K562 (cell line): ENCODE results near the gene NFILZ. TPM values are rescaled to one million over a fixed set of nuclear protein-coding genes. Genes with fewer than 3 reads are reported as not detected.

Experiments used
- CBX3 ChIP-seq, 2 experiments: IDR thresholded peaks; 1 replicate in 1 of 2; 2 replicates in 1 of 2; pipeline ENCODE4 v1.6.1; 2012; ENCODE audit warnings: inconsistent platforms in 2 of 2, low read length in 2 of 2, borderline replicate concordance in 1 of 2, control low read depth in 1 of 2
- CCNT2 ChIP-seq: IDR thresholded peaks from 2 replicates; pipeline ENCODE4 v1.6.1; 2011; ENCODE audit warnings: borderline replicate concordance, low read depth, mild to moderate bottlenecking, moderate library complexity, mixed read lengths, low read length; ENCODE audit not compliant: insufficient read length; ENCODE audit errors: extremely low read depth
- CTBP1 ChIP-seq: fragments of 450-650 bp; IDR thresholded peaks from 2 replicates; pipeline ENCODE4 v1.6.1; 2016; ENCODE audit warnings: borderline replicate concordance
- CXXC5 ChIP-seq: fragments of 250-450 bp; sonication (Bioruptor Pico); IDR thresholded peaks from 2 replicates; pipeline ENCODE4 v1.8.0; 2022; ENCODE audit warnings: inconsistent platforms, mild to moderate bottlenecking, moderate library complexity
- FIP1L1 ChIP-seq: fragments of 200-400 bp; formaldehyde crosslinking; IDR thresholded peaks from 2 replicates; pipeline ENCODE4 v1.6.1; 2018; ENCODE audit warnings: mild to moderate bottlenecking, low read depth, low read length; ENCODE audit not compliant: poor library complexity, severe bottlenecking
- NRF1 ChIP-seq, 2 experiments: fragments of 450-650 bp; IDR thresholded peaks in 1 of 2; conservative IDR thresholded peaks in 1 of 2; 2 replicates each; pipeline ENCODE4 v1.6.1; 2014; ENCODE audit warnings: mild to moderate bottlenecking in 2 of 2
- RCOR1 ChIP-seq, 2 experiments: IDR thresholded peaks; 2 replicates each; pipeline ENCODE4 v1.6.1; 2012; ENCODE audit warnings: low read depth in 2 of 2, low read length in 2 of 2, borderline replicate concordance in 1 of 2, improper control_type of control experiment in 1 of 2
- XRCC3 ChIP-seq: fragments of 450-650 bp; IDR thresholded peaks from 2 replicates; pipeline ENCODE4 v1.6.1; 2017; ENCODE audit warnings: mild to moderate bottlenecking, moderate library complexity
- YY1 ChIP-seq, 3 experiments: IDR thresholded peaks; 2 replicates each; pipeline ENCODE4 v1.6.1; 2011; ENCODE audit warnings: low read length in 2 of 3, mild to moderate bottlenecking in 2 of 3, moderate library complexity in 2 of 3, borderline replicate concordance in 1 of 3, control low read depth in 1 of 3, low read depth in 1 of 3; ENCODE audit not compliant: insufficient read depth in 3 of 3, insufficient replicate concordance in 2 of 3, control insufficient read depth in 1 of 3, insufficient read length in 1 of 3; ENCODE audit errors: extremely low read depth in 1 of 3
- ZNF830 ChIP-seq: fragments of 250-450 bp; sonication (Bioruptor Pico); IDR thresholded peaks from 2 replicates; pipeline ENCODE4 v1.5.0; 2021; ENCODE audit warnings: mild to moderate bottlenecking
- polyA plus RNA-seq, 8 experiments: library from polyadenylated mRNA; depleted of rRNA in 4 of 8; stranded (reverse) in 5 of 8; unstranded in 3 of 8; fragments of >200 nt; fragmentation: Nextera tagmentation in 2 of 8; fragmentation: Illumina TruSeq in 1 of 8; extraction: Ambion mirVana in 2 of 8; extraction: Trizol in 1 of 8; gene quantifications; 2 replicates each; pipeline versions ENCODE4 v1.2.1 to v1.2.3, GENCODE V29; 2011 to 2014; ENCODE audit warnings: inconsistent platforms in 1 of 8, missing spikeins in 1 of 8
- total RNA-seq, 7 experiments: library from RNA; depleted of rRNA in 6 of 7; stranded (reverse); fragments of >200 nt in 6 of 7; fragmentation: Illumina TruSeq in 2 of 7; extraction: Trizol in 2 of 7; gene quantifications; 2 replicates each; pipeline versions ENCODE4 v1.2.1 to v1.2.3, GENCODE V29; 2011 to 2021; ENCODE audit warnings: low replicate concordance in 1 of 7
- TF ChIP-seq, protein P1 (sequence below), 2 experiments: fragments of 450-650 bp; IDR thresholded peaks; 2 replicates each; pipeline ENCODE4 v1.6.1; 2016; ENCODE audit warnings: mild to moderate bottlenecking in 2 of 2, borderline replicate concordance in 1 of 2, low read depth in 1 of 2, moderate library complexity in 1 of 2
- TF ChIP-seq, protein P2 (sequence below): fragments of 250-450 bp; sonication (Bioruptor Pico); IDR thresholded peaks from 2 replicates; pipeline ENCODE4 v1.5.0; 2020; ENCODE audit warnings: mild to moderate bottlenecking, borderline replicate concordance
- TF ChIP-seq, protein P3 (sequence below): sonication (generic); formaldehyde crosslinking; IDR thresholded peaks from 2 replicates; pipeline ENCODE4 v1.8.0; 2022; ENCODE audit warnings: missing genetic modification reagents, mild to moderate bottlenecking, moderate library complexity, borderline replicate concordance

Gene NFILZ
- total and polyA plus RNA-seq, 9 of the 15 experiments (the other 6 are each of a cell fraction or from before 2014, with no cell fraction given), result not detected

DNA sequence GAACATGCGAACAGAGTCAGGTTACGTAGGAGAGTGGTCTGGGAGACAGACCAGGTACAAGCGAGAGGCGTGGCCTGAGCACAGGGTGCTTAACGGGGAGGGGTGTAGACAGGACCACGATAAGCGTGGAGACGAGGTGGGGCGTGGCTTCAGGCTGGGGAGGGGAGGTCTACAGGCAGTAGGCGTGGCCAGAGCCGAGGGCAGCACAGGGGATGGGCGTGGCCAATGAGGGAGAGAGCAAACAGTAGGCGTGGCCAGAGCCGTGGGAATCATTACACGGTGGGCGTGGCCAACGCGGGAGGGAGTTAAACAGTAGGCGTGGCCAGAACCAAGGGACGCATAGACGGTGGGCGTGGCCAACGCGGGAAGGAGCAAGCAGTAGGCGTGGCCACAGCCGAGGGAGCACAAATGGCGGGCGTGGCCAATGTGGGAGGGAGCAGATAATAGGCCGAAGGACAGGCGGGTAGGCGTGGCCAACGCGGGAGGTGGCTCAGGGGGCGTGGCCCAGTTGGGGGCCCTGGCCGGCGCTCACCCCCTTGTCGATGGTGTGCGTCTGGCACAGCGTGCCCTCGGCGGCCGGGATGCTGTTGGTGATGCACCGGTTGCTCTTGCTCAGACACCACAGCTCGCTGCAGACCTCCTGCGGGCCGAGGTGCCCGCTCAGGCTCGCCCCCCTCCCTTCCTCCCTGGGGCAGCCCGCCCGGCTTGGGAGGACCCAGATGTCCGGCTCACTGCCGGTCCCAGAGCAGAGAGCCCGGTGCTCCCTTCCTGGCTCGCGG is 38.0 kb upstream of the NFILZ start (continued):
- TF ChIP-seq, protein P1, sequence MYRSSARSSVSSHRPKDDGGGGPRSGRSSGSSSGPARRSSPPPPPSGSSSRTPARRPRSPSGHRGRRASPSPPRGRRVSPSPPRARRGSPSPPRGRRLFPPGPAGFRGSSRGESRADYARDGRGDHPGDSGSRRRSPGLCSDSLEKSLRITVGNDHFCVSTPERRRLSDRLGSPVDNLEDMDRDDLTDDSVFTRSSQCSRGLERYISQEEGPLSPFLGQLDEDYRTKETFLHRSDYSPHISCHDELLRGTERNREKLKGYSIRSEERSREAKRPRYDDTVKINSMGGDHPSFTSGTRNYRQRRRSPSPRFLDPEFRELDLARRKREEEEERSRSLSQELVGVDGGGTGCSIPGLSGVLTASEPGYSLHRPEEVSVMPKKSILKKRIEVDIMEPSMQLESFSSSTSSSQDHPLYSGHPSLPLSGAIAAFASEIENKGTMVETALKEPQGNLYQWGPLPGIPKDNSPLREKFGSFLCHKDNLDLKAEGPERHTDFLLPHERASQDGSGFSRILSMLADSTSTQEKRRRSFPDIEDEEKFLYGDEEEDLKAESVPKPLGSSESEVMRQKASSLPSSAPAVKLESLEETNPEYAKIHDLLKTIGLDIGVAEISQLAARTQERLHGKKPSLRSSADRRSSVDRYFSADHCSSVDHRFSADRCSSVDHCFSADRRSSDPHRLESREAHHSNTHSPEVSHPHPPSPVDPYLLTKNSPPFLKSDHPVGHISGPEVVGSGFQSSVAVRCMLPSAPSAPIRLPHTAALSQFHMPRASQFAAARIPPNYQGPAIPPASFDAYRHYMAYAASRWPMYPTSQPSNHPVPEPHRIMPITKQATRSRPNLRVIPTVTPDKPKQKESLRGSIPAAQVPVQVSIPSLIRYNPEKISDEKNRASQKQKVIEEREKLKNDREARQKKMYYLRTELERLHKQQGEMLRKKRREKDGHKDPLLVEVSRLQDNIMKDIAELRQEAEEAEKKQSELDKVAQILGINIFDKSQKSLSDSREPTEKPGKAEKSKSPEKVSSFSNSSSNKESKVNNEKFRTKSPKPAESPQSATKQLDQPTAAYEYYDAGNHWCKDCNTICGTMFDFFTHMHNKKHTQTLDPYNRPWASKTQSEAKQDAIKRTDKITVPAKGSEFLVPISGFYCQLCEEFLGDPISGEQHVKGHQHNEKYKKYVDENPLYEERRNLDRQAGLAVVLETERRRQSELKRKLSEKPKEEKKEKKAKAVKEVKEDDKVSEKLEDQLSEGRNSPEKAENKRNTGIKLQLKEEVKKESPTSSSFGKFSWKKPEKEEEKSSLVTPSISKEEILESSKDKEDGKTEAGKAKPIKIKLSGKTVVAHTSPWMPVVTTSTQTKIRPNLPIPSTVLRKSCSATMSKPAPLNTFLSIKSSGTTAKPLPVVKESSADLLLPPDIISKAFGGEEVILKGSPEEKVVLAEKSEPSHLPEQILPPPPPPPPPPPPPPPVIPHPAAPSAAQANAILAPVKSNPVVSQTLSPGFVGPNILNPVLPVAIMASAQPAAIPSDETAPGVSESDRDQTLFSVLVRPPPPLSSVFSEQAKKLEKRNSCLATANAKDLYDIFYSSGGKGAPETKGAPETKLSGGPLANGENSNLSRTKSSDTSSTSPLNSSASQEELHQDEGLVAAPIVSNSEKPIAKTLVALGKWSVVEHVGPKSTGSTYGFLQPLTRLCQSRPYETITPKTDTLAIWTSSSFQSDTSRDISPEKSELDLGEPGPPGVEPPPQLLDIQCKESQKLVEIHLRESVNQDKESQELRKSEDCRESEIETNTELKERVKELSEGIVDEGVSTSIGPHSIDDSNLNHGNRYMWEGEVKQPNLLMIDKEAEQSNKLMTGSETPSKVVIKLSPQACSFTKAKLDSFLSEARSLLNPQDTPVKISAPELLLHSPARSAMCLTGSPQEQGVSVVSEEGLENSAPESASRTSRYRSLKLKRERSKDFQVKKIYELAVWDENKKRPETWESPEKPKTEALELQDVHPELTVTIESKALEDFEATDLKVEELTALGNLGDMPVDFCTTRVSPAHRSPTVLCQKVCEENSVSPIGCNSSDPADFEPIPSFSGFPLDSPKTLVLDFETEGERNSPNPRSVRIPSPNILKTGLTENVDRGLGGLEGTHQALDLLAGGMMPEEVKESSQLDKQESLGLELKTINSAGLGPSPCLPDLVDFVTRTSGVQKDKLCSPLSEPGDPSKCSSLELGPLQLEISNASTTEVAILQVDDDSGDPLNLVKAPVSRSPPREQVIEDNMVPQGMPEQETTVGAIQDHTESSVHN (IDR thresholded peaks at IDR 0.05; ENCODE audit: borderline replicate concordance in 1 of 2, low read depth in 1 of 2), result no peak
- TF ChIP-seq NRF1 (conservative IDR thresholded peaks at IDR 0.05 in 1 of 2, IDR thresholded peaks at IDR 0.05 in 1 of 2) (peak; percentile 82 to 85), YY1 (IDR thresholded peaks at IDR 0.05; ENCODE audit: borderline replicate concordance in 1 of 3, control insufficient read depth in 1 of 3, extremely low read depth in 1 of 3, insufficient read depth in 3 of 3, insufficient read length in 1 of 3, insufficient replicate concordance in 2 of 3, low read depth in 1 of 3, low read length in 2 of 3) (peak in 1 of 3 experiments; percentile 16), ZNF830 (CRISPR knock-in tag) (no peak), CXXC5 (CRISPR knock-in tag) (peak; percentile 48), XRCC3 (no peak), CCNT2 (peak; percentile 38), CTBP1 (0 out of 2 replicates have a peak, but pooled peaks have one; percentile 80), FIP1L1 (peak; percentile 48), CBX3 (IDR thresholded peaks at IDR 0.05; ENCODE audit: borderline replicate concordance in 1 of 2, low read length in 2 of 2) (peak in 1 of 2 experiments; percentile 50; a peak in 1 of 3 replicates), RCOR1 (IDR thresholded peaks at IDR 0.05; ENCODE audit: borderline replicate concordance in 1 of 2, low read depth in 2 of 2, low read length in 2 of 2) (peak in 1 of 2 experiments; percentile 35; a peak in 1 of 4 replicates)
- TF ChIP-seq, protein P2, sequence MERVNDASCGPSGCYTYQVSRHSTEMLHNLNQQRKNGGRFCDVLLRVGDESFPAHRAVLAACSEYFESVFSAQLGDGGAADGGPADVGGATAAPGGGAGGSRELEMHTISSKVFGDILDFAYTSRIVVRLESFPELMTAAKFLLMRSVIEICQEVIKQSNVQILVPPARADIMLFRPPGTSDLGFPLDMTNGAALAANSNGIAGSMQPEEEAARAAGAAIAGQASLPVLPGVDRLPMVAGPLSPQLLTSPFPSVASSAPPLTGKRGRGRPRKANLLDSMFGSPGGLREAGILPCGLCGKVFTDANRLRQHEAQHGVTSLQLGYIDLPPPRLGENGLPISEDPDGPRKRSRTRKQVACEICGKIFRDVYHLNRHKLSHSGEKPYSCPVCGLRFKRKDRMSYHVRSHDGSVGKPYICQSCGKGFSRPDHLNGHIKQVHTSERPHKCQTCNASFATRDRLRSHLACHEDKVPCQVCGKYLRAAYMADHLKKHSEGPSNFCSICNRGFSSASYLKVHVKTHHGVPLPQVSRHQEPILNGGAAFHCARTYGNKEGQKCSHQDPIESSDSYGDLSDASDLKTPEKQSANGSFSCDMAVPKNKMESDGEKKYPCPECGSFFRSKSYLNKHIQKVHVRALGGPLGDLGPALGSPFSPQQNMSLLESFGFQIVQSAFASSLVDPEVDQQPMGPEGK (CRISPR knock-in tag), result 0 out of 2 replicates have a peak, but pooled peaks have one; percentile 12
- TF ChIP-seq, protein P3, sequence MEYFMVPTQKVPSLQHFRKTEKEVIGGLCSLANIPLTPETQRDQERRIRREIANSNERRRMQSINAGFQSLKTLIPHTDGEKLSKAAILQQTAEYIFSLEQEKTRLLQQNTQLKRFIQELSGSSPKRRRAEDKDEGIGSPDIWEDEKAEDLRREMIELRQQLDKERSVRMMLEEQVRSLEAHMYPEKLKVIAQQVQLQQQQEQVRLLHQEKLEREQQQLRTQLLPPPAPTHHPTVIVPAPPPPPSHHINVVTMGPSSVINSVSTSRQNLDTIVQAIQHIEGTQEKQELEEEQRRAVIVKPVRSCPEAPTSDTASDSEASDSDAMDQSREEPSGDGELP (CRISPR knock-in tag), result peak; percentile 60; the same call in 1 of the 2 replicates
